Activated CD8-positive, alpha-beta memory T cell treated with anti-CD3 and anti-CD28 coated beads, Interleukin-2, amount 50 U/mL, for 24 hours (primary cell): ENCODE data around the gene RMND5A.
A peak's percentile ranks its signal among the peaks of the same experiment; 100 is the strongest.
"Not testable (repeated sequence)": the region's sequence is repeated elsewhere in the genome, so short reads cannot be mapped to it uniquely, and the experiment has no call there.

Experiments
- DNase-seq: peaks from one replicate; pipeline ENCODE4 v3.0.0-alpha.2; 2020; ENCODE audit errors: extremely low read depth

RMND5A gene, protein sequence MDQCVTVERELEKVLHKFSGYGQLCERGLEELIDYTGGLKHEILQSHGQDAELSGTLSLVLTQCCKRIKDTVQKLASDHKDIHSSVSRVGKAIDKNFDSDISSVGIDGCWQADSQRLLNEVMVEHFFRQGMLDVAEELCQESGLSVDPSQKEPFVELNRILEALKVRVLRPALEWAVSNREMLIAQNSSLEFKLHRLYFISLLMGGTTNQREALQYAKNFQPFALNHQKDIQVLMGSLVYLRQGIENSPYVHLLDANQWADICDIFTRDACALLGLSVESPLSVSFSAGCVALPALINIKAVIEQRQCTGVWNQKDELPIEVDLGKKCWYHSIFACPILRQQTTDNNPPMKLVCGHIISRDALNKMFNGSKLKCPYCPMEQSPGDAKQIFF

DNA sequence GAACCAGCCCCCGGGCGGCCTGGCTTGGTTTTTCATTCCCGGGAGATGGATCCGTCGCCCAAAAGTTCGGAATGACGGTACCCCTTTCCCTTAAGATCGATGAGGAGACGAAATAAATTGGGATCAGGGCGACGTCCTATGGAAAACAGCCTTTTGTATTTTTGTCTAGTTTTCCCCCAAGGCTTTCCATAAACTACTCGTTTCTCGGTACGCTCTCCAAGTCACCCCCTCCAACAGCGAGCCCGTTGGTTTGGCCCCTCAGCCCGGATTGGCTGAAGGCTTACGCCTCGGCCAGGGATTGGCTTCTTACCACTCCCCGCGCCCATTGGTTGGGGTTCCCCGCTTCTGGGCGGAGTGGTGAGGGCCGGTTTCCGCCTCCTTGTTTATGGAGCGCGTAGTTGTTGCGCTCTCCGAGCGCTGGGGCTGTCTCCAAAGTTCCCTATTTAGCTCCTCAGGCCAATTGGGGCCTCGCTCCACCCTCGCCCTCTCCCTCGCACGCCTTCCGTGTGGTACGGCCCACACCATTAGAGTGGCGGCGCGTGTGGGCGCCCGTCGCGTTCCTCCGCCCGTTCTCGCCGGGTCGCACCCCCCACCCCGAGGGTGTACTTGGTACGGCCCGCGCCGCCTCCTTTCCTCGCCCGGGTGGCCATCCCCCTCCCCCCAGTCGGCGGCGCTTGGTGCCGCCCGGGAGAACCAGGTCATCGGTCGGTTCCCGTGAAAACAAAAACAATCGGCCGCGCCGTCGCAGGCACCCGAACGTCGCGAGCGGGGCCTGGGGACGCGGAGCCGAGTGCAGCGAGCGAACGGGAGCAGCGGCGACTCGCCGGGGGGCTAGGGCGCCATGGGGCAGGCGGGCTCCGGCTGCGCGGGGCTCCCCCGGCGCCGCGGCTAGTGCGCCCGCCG, at the start of gene RMND5A:
Gene RMND5A, plus strand, starts transcription at position 655 of the 903 bp plus-strand sequence. CDS start 377 bp downstream, outside the sequence.
- DNase-seq = peak; percentile 77

- DNase-seq = no peak
These were observed 48.6 kb upstream of the RMND5A start for GRCh38 chr2:86671337-86671981.

DNA sequence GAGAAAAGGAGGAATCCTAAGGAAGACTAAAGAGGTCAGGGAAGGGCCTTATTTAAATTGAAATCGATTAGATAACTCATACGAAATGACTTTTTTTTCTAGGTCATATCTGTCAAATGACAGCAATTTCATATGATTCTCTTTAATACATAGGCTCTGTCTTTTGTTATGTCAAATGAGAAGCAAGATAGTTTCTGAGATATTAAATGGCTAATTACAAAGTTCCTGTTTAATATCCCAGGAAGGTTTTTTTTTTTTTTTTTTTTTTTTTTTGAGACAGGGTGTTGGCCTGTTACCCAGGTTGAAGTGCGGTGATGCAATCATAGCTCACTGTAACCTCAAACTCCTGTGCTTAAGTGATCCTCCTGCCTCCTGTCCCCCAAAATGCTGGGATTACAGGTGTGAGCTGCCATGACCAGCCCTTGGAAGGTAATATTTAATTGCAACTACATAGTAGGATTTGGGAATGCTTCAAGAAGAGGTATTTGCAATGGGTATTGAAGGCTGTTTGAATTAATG, 48.0 kb upstream of the RMND5A start:
- no peak for DNase-seq

DNA sequence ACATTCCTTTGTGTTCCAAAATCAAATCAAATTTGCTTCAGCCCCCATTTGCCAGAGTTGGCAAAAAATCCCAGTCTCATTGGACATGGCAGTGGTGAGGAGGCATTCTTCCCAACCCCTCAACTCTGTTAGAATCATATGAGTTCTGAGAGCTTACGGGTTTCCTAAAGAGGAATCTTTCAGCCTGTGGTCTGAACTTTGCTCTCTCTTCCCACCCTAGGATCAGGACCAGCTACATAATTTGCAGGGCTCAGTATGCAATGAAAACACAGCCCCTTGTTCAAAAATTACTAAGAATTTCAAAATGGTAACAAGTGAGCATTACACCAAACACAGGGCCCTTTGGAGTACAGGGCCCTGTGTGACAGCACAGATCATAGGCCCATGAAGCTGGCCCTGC, 47.1 kb upstream of the RMND5A start:
- no peak for DNase-seq

GRCh38 chr2:86673986-86674670, 46.0 kb upstream of the RMND5A start:
- no peak for DNase-seq

DNA sequence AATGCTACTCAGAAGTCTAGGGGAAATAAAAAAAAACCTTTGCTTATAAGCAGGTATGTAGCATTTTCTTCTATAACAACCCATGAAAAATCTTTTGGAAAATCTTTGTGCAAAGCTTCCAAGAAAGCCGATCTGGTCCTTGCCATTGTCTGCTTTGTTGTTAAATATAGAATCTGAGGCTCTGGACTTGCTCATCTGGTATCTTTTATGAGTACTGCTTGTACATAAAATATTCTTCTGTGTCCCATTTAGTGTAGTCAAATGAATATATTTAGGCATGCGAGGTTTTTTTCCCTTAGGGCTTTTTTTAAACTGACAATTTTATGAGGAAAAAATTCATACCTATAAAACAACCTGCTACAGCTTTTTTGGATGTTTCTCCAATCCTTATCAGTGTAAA, 45.0 kb upstream of the RMND5A start:
- no peak for DNase-seq

- no peak for DNase-seq
These were observed 44.5 kb upstream of the RMND5A start for GRCh38 chr2:86675511-86676015.

- no peak for DNase-seq
These were observed 42.3 kb upstream of the RMND5A start for GRCh38 chr2:86677816-86678215.

GRCh38 chr2:86679036-86679435, 41.1 kb upstream of the RMND5A start:
- no peak for DNase-seq

GRCh38 chr2:86685351-86685750, 34.7 kb upstream of the RMND5A start:
- DNase-seq = no peak

DNA sequence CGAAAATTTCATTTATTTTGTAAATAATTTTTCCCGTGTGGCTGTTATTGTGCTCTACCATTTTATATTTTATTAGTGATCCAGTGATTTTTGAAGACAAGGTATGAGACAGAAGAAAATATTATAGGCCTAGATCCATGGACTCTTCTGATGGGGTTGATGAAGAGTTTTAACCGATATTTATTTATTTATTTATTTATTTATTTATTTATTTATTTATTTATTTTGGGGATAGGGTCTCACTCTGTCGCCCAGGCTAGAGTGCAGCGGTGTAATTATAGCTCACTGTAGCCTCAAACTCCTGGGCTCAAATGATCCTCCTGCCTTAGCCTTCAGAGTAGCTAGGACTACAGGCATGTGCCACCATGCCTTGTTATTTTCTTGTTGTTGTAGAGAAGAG, 33.6 kb upstream of the RMND5A start:
- DNase-seq = no peak

GRCh38 chr2:86686905-86687304, 33.2 kb upstream of the RMND5A start:
- no peak for DNase-seq

DNA sequence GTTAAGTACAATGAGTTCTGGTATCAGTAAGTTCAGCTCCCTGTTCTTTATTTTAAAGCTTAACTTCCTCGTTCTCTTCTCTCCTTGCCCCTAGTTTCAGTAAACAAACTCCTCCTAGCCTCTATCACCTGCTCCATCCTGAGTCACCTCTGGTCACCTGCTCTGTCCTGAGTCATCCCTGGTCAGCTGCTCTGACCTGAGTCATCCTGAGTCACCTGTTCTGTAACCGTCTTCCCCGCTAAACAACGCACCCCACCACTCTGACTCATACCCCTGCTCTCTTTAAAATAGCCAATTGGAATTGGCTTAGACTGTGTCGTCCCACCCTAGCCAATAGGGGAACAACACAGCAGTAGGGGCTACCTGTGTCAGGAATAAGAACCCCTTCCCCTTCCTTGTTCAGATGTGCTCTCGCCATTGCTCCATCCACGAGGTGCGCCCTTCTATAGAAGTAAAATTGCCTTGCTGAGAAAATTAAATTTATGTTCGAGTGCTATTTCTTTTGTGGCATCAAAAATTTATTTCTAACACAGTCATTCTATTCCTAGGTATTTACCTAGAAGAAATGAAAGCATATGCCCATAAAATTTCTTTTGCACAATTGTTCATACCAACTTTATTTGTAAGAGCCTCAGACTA, 24.9 kb upstream of the RMND5A start:
- no peak for DNase-seq

DNA sequence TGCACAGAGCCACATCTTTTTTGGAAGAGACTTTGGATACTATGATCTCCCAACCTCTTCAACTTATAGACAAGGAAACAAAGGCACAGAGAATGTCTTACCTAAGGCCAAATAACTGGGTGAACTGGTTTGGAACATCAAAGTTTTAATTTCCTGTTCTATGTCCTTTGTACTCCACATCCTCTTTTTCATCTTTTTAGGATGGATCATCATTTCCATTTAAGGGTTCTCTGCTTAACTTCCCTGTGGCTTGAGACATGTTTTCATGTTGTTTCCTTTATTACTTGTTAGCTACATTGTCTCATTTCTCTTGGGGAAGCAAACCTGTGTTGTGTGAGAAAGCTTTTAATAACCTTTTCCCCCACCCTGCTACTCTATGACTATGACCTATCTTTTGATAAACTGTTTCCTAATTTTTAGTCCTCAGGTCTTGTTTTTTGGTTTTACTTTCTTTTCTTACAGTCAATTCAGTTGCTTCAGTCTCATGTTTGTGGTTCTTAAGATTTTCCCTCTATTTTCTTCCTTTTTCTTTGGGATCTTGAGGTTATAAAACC, 22.5 kb upstream of the RMND5A start:
- DNase-seq = no peak

DNA sequence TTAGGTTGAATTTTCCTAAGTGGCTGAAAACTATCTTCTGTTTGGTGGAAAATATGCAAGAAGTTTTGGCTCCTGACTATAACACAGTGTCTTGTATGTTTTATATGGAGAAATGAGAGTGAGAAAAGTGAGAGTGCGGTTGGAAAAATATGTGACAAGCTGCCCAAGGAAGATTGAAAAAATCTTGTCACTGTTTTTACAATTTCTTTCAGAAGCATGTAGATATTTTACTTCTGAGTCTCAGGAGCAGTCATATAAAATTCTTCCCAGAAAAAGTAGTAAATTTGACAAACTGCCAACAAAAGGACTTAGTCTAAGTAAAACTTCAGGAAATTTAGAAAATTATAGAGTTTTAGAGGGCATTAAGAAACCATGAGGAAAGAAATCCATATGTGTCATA, 19.4 kb upstream of the RMND5A start:
- DNase-seq = no peak

DNA sequence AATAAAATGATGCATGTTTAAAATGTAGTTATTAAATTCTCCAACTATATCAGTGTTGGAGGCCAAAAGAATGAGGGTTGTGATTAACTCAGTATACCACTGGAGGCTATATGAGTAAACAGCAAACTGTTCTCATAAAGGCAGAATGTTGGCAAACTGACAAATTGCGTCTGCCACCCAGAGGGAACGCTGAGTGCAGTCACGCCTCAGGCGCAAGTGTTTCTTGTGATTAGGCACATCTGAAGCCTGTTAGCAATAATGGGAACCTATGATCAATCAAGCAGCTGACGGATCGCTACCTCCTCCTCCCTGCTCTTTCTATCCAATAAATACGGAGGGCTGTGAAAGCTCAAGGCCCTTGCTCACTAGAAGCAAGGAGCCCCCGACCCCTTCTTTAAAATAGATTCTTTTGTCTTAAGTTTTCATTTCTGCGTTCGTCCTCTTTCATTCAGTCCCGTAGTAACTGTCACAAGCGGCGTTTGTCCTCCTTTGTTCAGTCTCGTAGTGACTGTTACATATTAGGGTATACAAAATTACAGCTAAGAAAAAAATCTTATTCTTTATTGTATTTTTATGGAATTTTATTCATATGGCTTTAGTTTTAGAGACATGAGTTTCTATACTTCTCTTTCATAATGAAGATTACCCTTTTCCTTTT, 16.3 kb upstream of the RMND5A start:
- DNase-seq = no peak

DNA sequence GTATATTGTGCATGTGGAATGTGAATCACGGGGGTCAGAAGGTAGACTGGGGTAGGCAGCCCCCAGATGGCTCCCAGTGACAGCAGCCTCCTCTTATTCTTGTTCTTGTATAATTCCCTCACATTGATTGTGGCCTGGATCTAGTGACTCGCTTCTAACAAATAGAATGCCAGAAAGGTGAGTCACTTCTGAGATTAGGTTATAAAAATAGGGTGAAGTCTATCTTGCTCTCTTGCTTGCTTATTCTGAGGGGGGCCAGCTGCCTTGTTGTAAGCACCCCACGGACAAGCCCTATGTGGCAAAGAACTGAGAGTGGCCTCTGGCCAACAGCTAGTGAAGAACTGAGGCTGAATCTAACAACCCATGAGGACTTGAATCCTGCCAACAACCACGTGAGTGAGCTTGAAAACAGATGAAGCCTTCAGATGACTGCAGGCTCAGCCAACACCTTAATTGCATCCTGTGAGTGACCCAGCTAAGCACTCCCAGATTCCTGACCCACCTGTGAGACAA, 15.6 kb upstream of the RMND5A start:
- no peak for DNase-seq

GRCh38 chr2:86706220-86706619, 13.9 kb upstream of the RMND5A start:
- no peak for DNase-seq

- no peak for DNase-seq
These were observed 13.2 kb upstream of the RMND5A start for GRCh38 chr2:86706935-86707334.

DNA sequence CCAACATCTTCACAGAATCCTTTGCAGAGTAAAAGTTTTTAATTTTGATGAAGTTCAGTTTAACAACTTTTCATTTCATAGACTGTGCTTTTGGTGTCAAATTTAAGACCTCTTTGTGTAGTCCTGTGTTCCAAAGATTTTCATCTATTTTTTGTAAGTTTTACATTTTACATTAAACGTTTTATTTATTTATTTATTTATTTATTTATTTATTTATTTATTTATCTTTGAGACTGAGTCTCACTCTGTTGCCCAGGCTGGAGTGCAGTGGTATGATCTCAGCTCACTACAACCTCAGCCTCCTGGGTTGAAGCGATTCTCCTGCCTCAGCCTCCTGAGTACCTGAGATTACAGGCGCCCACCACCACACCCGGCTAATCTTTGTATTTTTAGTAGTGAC, 12.0 kb upstream of the RMND5A start:
- DNase-seq = not testable (repeated sequence)
